Pancreas (tissue), 10 donors: Measurements from ENCODE around the gene GCM1. TPM values are rescaled to one million over a fixed set of nuclear protein-coding genes. Genes with fewer than 3 reads are reported as not detected.

Source experiments
- ATAC-seq, 4 donors: fragments of 200-7000 bp; cut with Tn5 transposase; one replicate each; pipeline versions ENCODE4 v1.8.0 to v1.9.1; 2020; ENCODE audit warnings: mild to moderate bottlenecking in 4 of 4, moderate library complexity in 4 of 4
- DNase-seq, 6 donors: peaks; one replicate each; pipeline ENCODE4 v3.0.0-alpha.2; 2020
- FAIRE-seq: peaks from 2 replicates; lab custom pipeline; 2012; peaks lifted over from hg19 to GRCh38; lab: Jason Lieb, UNC
- H3K27ac ChIP-seq, 4 donors: fragments of 200-600 bp; sonication (generic); 1 replicate in 3 of 4; 2 replicates in 1 of 4; pipeline versions ENCODE4 v1.5.0 to v1.8.0; 2020
- H3K27me3 ChIP-seq, 4 donors: fragments of 200-600 bp; one replicate each; pipeline ENCODE4 v1.8.0; 2021
- H3K36me3 ChIP-seq, 3 donors: fragments of 200-600 bp; sonication (generic) in 1 of 3; one replicate each; pipeline versions ENCODE4 v1.5.0 to v1.8.0; 2020 to 2021
- H3K4me1 ChIP-seq, 3 donors: fragments of 200-600 bp; one replicate each; pipeline ENCODE4 v1.8.0; 2021
- H3K4me3 ChIP-seq, 4 donors: fragments of 200-600 bp; sonication (generic) in 2 of 4; one replicate each; pipeline versions ENCODE4 v1.5.0 to v1.8.0; 2020 to 2021
- H3K9me3 ChIP-seq, 4 donors: fragments of 200-600 bp; one replicate each; pipeline ENCODE4 v1.8.0; 2021
- WGBS, 2 donors: extraction: QIAGEN DNeasy Blood & Tissue Kit; methylation state at CpG; one replicate each; pipeline ENCODE4 v1.1.7; 2013; 5-methylcytosine and 5-hydroxymethylcytosine counted together
- intact Hi-C, 3 donors: fragments of 100-400 bp; cut with DNase I; formaldehyde crosslinking; loops; one replicate each; pipeline versions ENCODE4 v1.11.1 to v1.14.2; 2022
- polyA plus RNA-seq, 2 donors: library from polyadenylated mRNA; stranded (reverse); fragments of 200-250 nt; gene quantifications; one replicate each; pipeline ENCODE4 v1.2.3, GENCODE V29; 2013
- total RNA-seq, 6 donors: library from RNA; stranded (reverse); fragmentation: NEBNext Ultra II Directional in 4 of 6; extraction: Animal tissue kit (Norgen Biotek cat#: 25700) in 4 of 6; gene quantifications; one replicate each; pipeline versions ENCODE4 v1.2.1 to v1.2.4, GENCODE V29; 2021 to 2023
- TF ChIP-seq, protein P1 (sequence below), 4 donors: fragments of 200-600 bp; sonication (generic) in 3 of 4; IDR thresholded peaks; one replicate each; pipeline versions ENCODE4 v1.5.0 to v1.8.0; 2021; ENCODE audit warnings: antibody characterized with exemption in 4 of 4
- donor health status: healthy with polysubstance abuse.
- donor health status: DM: no; HTN: no; CAD: no; lungs with moderate emphysema.
- donor health status: DM: no; HTN: no; CAD: no.
- donor health status: control.
- donor health status: control.
- donor health status: Bipolar disorder and iron deficiency.
- donor health status: DM: yes; HTN: yes; CAD: no.
- donor health status: DM: no; HTN: no; CAD: no.
- donor health status: DM: no; HTN: no; CAD: no.
- donor health status: DM: yes; HTN: yes; CAD: no.

GCM1 gene
- total and polyA plus RNA-seq, 8 donors: not detected

DNA sequence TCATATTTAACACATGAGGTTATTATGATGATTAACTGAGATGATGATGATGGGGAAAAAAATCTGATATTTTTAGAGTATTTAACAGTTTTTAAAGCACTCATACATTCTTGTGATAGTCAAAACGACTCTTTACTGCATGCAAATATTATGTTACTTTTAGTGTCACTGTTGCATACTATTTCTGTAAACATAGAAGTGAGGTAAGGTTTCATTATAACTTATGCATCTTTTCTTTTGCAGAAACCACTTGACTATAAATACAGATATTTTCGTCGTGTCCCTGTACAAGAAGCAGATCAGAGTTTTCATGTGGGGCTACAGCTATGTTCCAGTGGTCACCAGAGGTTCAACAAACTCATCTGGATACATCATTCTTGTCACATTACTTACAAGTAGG lies 53.4 kb downstream of the GCM1 start:
- WGBS, 2 donors: 81 to 92% methylated on average over 3 of the region's 3 CpGs
- Histone ChIP-seq H3K36me3 (peaks cover 0 to 89% (median 28%) of the 10 kb centered on the region in 3 donors), H3K27me3 (no peaks in the 10 kb centered on the region), H3K4me3 (no peak overlapping the region), H3K27ac (no peak overlapping the region), H3K9me3 (no peaks in the 10 kb centered on the region), H3K4me1 (no peaks in the 10 kb centered on the region)
- TF ChIP-seq, protein P1, sequence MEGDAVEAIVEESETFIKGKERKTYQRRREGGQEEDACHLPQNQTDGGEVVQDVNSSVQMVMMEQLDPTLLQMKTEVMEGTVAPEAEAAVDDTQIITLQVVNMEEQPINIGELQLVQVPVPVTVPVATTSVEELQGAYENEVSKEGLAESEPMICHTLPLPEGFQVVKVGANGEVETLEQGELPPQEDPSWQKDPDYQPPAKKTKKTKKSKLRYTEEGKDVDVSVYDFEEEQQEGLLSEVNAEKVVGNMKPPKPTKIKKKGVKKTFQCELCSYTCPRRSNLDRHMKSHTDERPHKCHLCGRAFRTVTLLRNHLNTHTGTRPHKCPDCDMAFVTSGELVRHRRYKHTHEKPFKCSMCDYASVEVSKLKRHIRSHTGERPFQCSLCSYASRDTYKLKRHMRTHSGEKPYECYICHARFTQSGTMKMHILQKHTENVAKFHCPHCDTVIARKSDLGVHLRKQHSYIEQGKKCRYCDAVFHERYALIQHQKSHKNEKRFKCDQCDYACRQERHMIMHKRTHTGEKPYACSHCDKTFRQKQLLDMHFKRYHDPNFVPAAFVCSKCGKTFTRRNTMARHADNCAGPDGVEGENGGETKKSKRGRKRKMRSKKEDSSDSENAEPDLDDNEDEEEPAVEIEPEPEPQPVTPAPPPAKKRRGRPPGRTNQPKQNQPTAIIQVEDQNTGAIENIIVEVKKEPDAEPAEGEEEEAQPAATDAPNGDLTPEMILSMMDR (IDR thresholded peaks at IDR 0.05): no peak
- intact Hi-C loops: no loop called here
- FAIRE-seq (no peak), DNase-seq (no peak), ATAC-seq (no peak)

DNA sequence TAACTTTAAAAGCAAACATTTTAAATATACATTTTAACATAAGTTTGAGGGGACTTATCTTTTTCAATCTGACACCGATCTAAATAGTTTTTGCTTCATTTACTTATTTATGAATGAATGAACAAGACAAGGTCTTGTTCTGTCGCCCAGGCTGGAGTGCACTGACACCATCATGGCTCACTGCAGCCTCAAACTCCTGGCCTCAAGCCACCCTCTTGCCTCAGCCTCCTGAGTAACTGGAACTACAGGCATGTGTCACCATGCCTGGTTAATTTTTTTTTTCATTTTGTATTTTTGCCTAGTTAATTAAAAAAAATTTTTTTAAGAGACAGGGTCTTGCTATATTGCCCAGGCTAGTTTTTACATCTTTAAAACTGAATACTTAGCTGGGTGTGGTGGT lies 58.1 kb downstream of the GCM1 start:
- H3K27me3 ChIP-seq: no peaks in the 10 kb centered on the region
- TF ChIP-seq, protein P1 (IDR thresholded peaks at IDR 0.05): no peak
- whole genome bisulfite sequencing, 2 donors: 77 to 84% methylated on average over 2 of the region's 2 CpGs
- no peak overlapping the region for H3K4me3 ChIP-seq
- no peak overlapping the region for H3K27ac ChIP-seq
- intact Hi-C loops: no loop called here
- H3K4me1 ChIP-seq: peaks cover 0 to 4% (median 3%) of the 10 kb centered on the region in 3 donors
- ATAC-seq (no peak), DNase-seq (no peak), FAIRE-seq (no peak)
- no peaks in the 10 kb centered on the region for H3K9me3 ChIP-seq
- H3K36me3 ChIP-seq: peaks cover 0 to 58% (median 16%) of the 10 kb centered on the region in 3 donors

DNA sequence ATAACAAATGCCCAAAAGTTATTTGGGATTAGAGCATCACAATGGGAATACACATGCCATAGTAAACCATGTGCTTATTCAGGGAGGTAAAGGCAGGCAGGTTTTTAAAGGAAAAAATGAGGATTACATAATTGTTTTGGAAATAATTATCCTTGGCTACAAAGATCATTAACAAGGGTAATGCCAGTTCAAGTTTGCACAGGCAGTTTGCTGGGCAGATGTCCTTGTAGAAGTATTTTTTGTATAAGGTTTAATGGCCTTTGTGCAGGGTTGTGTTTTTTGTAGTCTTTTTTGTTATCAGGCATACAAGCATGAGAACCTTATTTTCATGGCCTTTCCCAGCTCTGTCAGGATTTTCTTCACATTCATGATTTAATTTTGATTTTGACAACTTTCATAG lies 58.7 kb downstream of the GCM1 start:
- Histone ChIP-seq H3K36me3 (peaks cover 0 to 59% (median 16%) of the 10 kb centered on the region in 3 donors), H3K4me1 (peaks cover 0 to 4% (median 3%) of the 10 kb centered on the region in 3 donors), H3K27me3 (no peaks in the 10 kb centered on the region), H3K9me3 (no peaks in the 10 kb centered on the region), H3K27ac (no peak overlapping the region), H3K4me3 (no peak overlapping the region)
- FAIRE-seq (no peak), DNase-seq (no peak), ATAC-seq (no peak)
- intact Hi-C loops: no loop called here
- TF ChIP-seq, protein P1 (IDR thresholded peaks at IDR 0.05): no peak

DNA sequence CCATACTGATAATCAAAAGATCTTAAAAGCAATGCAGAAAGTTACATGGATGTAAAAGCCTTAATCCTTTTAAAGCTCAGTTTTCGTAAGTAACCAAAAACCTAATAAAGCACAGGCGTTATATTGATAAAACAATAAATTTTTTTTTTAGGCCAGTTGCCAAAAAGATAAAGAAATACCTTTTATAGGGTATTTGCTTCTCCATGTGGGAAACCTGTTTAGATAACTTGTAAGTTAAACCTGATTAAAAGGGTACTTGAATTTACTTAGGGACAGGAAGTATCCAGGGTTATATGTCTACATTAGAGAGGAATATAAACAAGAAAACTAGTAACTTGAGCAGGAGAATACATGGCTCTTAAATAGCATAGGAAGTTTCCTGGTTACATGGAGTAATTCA lies 62.3 kb downstream of the GCM1 start:
- FAIRE-seq: no peak
- DNase-seq: no peak
- WGBS, 2 donors: 9 to 14% methylated on average over 2 of the region's 2 CpGs
- intact Hi-C loops: no loop called here
- no peak overlapping the region for H3K4me3 ChIP-seq
- H3K4me1 ChIP-seq: peaks cover 0 to 4% (median 3%) of the 10 kb centered on the region in 3 donors
- no peak overlapping the region for H3K27ac ChIP-seq
- H3K9me3 ChIP-seq: no peaks in the 10 kb centered on the region
- peaks cover 7 to 53% (median 19%) of the 10 kb centered on the region in 3 donors for H3K36me3 ChIP-seq
- no peaks in the 10 kb centered on the region for H3K27me3 ChIP-seq
- TF ChIP-seq, protein P1 (IDR thresholded peaks at IDR 0.05): no peak
- no peak for ATAC-seq

DNA sequence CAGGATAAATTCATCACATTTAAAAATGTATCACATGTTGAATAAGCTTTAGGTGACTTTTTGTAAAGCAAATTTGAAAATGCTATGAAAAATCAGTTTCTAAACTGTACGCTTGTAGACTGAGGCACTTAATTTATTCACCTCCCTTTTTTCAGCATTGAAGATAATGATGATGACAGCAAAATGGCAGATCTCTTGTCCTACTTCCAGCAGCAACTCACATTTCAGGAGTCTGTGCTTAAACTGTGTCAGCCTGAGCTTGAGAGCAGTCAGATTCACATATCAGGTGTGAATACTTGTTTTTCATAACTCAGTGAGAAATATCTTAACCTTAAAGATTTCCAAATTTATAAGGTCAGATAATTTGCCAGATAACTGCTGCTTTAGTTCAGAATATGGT lies 67.8 kb downstream of the GCM1 start:
- DNase-seq (no peak), FAIRE-seq (no peak), ATAC-seq (no peak)
- Histone ChIP-seq H3K27me3 (no peaks in the 10 kb centered on the region), H3K36me3 (peaks cover 7 to 78% (median 23%) of the 10 kb centered on the region in 3 donors), H3K4me1 (no peaks in the 10 kb centered on the region), H3K9me3 (no peaks in the 10 kb centered on the region), H3K27ac (no peak overlapping the region), H3K4me3 (no peak overlapping the region)
- 96 to 98% methylated on average over 1 of the region's 1 CpG for WGBS, 2 donors
- TF ChIP-seq, protein P1 (IDR thresholded peaks at IDR 0.05): no peak
- intact Hi-C loops: no loop called here

Other genes with a start within 250 kb of the GCM1 start
- gene GSTA3, start 239.1 kb downstream of the GCM1 start, total RNA-seq: not detected
- gene GSTA3, start 239.1 kb downstream of the GCM1 start, polyA plus RNA-seq: not detected
- 10 to 100 TPM; 11.0 to 18.4 (median 13.2) TPM for gene GSTA4, start 153.6 kb downstream of the GCM1 start, total RNA-seq
- gene GSTA4, start 153.6 kb downstream of the GCM1 start, polyA plus RNA-seq: 10 to 100 TPM; 19.3 to 33.3 TPM
- gene CILK1, start 87.0 kb downstream of the GCM1 start, total RNA-seq: 1 to 10 TPM; 3.5 to 9.0 (median 5.2) TPM
- gene CILK1, start 87.0 kb downstream of the GCM1 start, polyA plus RNA-seq: 1 to 10 TPM; 2.7 to 2.9 TPM
- 10 to 100 TPM; 38.0 to 66.1 (median 50.8) TPM for gene FBXO9, start 83.4 kb downstream of the GCM1 start, total RNA-seq
- gene FBXO9, start 83.4 kb downstream of the GCM1 start, polyA plus RNA-seq: 10 to 100 TPM; 30.9 to 51.5 TPM
- 10 to 100 TPM in 3 of 6 donors, 1 to 10 TPM in 3; 2.8 to 21.2 (median 11.2) TPM for gene ELOVL5, start 200.1 kb upstream of the GCM1 start, total RNA-seq
- 10 to 100 TPM in 1 of 2 donors, 1 to 10 TPM in 1; 5.0 to 19.6 TPM for gene ELOVL5, start 200.1 kb upstream of the GCM1 start, polyA plus RNA-seq